Measurements from ENCODE around the gene ACTG1. TPM values are rescaled to one million over a fixed set of nuclear protein-coding genes. Genes with fewer than 3 reads are reported as not detected.

ACTG1 gene
- total RNA-seq, 4 donors from 2014 or later = 2,510 to 3,878 (median 3,203) TPM

- TF ChIP-seq, protein P1, sequence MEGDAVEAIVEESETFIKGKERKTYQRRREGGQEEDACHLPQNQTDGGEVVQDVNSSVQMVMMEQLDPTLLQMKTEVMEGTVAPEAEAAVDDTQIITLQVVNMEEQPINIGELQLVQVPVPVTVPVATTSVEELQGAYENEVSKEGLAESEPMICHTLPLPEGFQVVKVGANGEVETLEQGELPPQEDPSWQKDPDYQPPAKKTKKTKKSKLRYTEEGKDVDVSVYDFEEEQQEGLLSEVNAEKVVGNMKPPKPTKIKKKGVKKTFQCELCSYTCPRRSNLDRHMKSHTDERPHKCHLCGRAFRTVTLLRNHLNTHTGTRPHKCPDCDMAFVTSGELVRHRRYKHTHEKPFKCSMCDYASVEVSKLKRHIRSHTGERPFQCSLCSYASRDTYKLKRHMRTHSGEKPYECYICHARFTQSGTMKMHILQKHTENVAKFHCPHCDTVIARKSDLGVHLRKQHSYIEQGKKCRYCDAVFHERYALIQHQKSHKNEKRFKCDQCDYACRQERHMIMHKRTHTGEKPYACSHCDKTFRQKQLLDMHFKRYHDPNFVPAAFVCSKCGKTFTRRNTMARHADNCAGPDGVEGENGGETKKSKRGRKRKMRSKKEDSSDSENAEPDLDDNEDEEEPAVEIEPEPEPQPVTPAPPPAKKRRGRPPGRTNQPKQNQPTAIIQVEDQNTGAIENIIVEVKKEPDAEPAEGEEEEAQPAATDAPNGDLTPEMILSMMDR (IDR thresholded peaks at IDR 0.05) = no peak
- no peak for TF ChIP-seq POLR2A (IDR thresholded peaks at IDR 0.05)
- Histone ChIP-seq H3K27me3 (no peaks in the 10 kb centered on the region), H3K4me3 (no peak overlapping the region), H3K27ac (no peak overlapping the region), H3K4me1 (no peaks in the 10 kb centered on the region), H3K9me3 (no peaks in the 10 kb centered on the region), H3K36me3 (peaks cover 0 to 48% (median 0%) of the 10 kb centered on the region in 3 donors)
- DNase-seq = no peak
Measured at GRCh38 chr17:81460856-81461460, 51.6 kb downstream of the ACTG1 start.

Other genes with a start within 250 kb of the ACTG1 start
- 100 to 1,000 TPM; 126 to 206 (median 169) TPM for gene SLC38A10, start 217.5 kb downstream of the ACTG1 start, total RNA-seq
- gene BAHCC1, start 117.3 kb downstream of the ACTG1 start, total RNA-seq = 10 to 100 TPM; 11.6 to 43.0 (median 23.9) TPM
- 1 to 10 TPM; 1.2 to 7.9 (median 5.2) TPM for gene FSCN2, start 15.6 kb upstream of the ACTG1 start, total RNA-seq
- gene FAAP100, start 39.6 kb upstream of the ACTG1 start, total RNA-seq = 10 to 100 TPM; 38.2 to 66.9 (median 52.2) TPM
- 100 to 1,000 TPM in 3 of 4 donors, 10 to 100 TPM in 1; 77.2 to 911 (median 122) TPM for gene NPLOC4, start 124.3 kb upstream of the ACTG1 start, total RNA-seq
- not detected for gene TSPAN10, start 124.4 kb upstream of the ACTG1 start, total RNA-seq
- not detected for gene PDE6G, start 143.7 kb upstream of the ACTG1 start, total RNA-seq
- 10 to 100 TPM in 3 of 4 donors, 1 to 10 TPM in 1; 1.7 to 55.4 (median 41.9) TPM for gene OXLD1, start 153.8 kb upstream of the ACTG1 start, total RNA-seq
- gene CCDC137, start 153.9 kb upstream of the ACTG1 start, total RNA-seq = 10 to 100 TPM; 13.9 to 27.2 (median 17.0) TPM
- 10 to 100 TPM; 33.5 to 45.4 (median 43.4) TPM for gene ARL16, start 171.0 kb upstream of the ACTG1 start, total RNA-seq
- gene HGS, start 171.2 kb upstream of the ACTG1 start, total RNA-seq = 100 to 1,000 TPM; 118 to 186 (median 171) TPM
- 10 to 100 TPM; 65.6 to 99.9 (median 76.4) TPM for gene MRPL12, start 190.6 kb upstream of the ACTG1 start, total RNA-seq
- gene SLC25A10, start 199.5 kb upstream of the ACTG1 start, total RNA-seq = 100 to 1,000 TPM in 1 of 4 donors, 10 to 100 TPM in 3; 37.1 to 109 (median 64.1) TPM

Data from Peyer's patch (tissue), 4 donors.